C4-2B (cell line): ENCODE measurements around the gene HEATR3.

Experiments used
- ZFX ChIP-seq: fragments of 450-650 bp; IDR thresholded peaks from 2 replicates; pipeline ENCODE4 v1.6.1; 2017
- TF ChIP-seq, protein P1 (sequence below): fragments of 450-650 bp; conservative IDR thresholded peaks from 2 replicates; pipeline ENCODE4 v1.5.1; 2017; ENCODE audit warnings: mild to moderate bottlenecking

DNA sequence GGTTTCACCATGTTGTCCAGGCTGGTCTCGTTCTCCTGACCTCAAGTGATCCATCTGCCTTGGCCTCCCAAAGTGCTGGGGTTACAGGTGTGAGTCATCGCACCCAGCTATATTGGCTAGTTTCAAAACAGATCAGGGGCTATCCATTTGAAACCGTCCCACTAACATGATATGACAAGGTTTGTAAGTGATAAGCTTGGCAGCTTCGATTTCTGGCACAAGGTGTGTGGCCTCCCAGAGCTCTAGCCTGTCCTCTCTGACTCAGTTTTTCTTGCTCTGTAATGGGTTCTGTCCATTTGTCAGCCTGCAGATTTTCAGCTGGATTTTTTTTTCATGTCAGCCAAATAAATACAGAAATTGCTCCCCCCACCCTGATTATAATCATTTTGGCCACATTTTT lies 55.5 kb downstream of the HEATR3 start:
- TF ChIP-seq, protein P1, sequence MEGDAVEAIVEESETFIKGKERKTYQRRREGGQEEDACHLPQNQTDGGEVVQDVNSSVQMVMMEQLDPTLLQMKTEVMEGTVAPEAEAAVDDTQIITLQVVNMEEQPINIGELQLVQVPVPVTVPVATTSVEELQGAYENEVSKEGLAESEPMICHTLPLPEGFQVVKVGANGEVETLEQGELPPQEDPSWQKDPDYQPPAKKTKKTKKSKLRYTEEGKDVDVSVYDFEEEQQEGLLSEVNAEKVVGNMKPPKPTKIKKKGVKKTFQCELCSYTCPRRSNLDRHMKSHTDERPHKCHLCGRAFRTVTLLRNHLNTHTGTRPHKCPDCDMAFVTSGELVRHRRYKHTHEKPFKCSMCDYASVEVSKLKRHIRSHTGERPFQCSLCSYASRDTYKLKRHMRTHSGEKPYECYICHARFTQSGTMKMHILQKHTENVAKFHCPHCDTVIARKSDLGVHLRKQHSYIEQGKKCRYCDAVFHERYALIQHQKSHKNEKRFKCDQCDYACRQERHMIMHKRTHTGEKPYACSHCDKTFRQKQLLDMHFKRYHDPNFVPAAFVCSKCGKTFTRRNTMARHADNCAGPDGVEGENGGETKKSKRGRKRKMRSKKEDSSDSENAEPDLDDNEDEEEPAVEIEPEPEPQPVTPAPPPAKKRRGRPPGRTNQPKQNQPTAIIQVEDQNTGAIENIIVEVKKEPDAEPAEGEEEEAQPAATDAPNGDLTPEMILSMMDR: no peak
- no peak for TF ChIP-seq ZFX
